GM23338 (cell line): ENCODE data around the gene CDCA5.

Source experiments
- CREB1 ChIP-seq: fragments of 250-450 bp; sonication (Bioruptor Pico); IDR thresholded peaks from 2 replicates; pipeline ENCODE4 v1.5.0; 2020; ENCODE audit warnings: low read depth, mild to moderate bottlenecking, moderate library complexity
- EZH2 ChIP-seq: fragments of 200-600 bp; sonication (generic); IDR thresholded peaks from one replicate; pipeline ENCODE4 v1.8.0; 2017; ENCODE audit warnings: antibody characterized with exemption, mild to moderate bottlenecking, low read depth; ENCODE audit not compliant: unreplicated experiment
- EZH2phosphoT487 ChIP-seq: fragments of 200-600 bp; sonication (generic); IDR thresholded peaks from one replicate; pipeline ENCODE4 v1.8.1; 2018; ENCODE audit warnings: antibody characterized with exemption; ENCODE audit not compliant: unreplicated experiment
- JUNB ChIP-seq: IDR thresholded peaks from one replicate; pipeline ENCODE4 v1.6.1; 2016; ENCODE audit warnings: antibody characterized with exemption; ENCODE audit not compliant: unreplicated experiment
- NANOG ChIP-seq: IDR thresholded peaks from 2 replicates; pipeline ENCODE4 v1.6.1; 2016; ENCODE audit warnings: antibody characterized with exemption, borderline replicate concordance
- POLR2AphosphoS5 ChIP-seq: IDR thresholded peaks from 2 replicates; pipeline ENCODE4 v1.6.1; 2016; ENCODE audit warnings: antibody characterized with exemption, low read depth
- STAT1 ChIP-seq: IDR thresholded peaks from one replicate; pipeline ENCODE4 v1.6.1; 2016; ENCODE audit warnings: antibody characterized with exemption; ENCODE audit not compliant: unreplicated experiment
- ZNF114 ChIP-seq: fragments of 250-450 bp; sonication (Bioruptor Pico); IDR thresholded peaks from 2 replicates; pipeline ENCODE4 v1.5.0; 2020; ENCODE audit warnings: mild to moderate bottlenecking, moderate library complexity
- TF ChIP-seq, protein P1 (sequence below), 2 experiments: fragments of 200-600 bp in 1 of 2; sonication (generic) in 1 of 2; conservative IDR thresholded peaks; 2 replicates each; pipeline versions ENCODE4 v1.5.1 to v1.6.1; 2016 to 2017; ENCODE audit warnings: antibody characterized with exemption in 2 of 2, low read depth in 2 of 2, mild to moderate bottlenecking in 2 of 2, moderate library complexity in 1 of 2
- TF ChIP-seq, protein P2 (sequence below): IDR thresholded peaks from one replicate; pipeline ENCODE4 v1.6.1; 2018; ENCODE audit warnings: antibody characterized with exemption; ENCODE audit not compliant: unreplicated experiment
- TF ChIP-seq, protein P3 (sequence below): fragments of 250-450 bp; sonication (Bioruptor Pico); IDR thresholded peaks from 2 replicates; pipeline ENCODE4 v1.5.0; 2020; ENCODE audit warnings: mild to moderate bottlenecking, moderate library complexity
- TF ChIP-seq, protein P4 (sequence below): IDR thresholded peaks from 2 replicates; pipeline ENCODE4 v1.6.1; 2016; ENCODE audit warnings: antibody characterized with exemption

DNA sequence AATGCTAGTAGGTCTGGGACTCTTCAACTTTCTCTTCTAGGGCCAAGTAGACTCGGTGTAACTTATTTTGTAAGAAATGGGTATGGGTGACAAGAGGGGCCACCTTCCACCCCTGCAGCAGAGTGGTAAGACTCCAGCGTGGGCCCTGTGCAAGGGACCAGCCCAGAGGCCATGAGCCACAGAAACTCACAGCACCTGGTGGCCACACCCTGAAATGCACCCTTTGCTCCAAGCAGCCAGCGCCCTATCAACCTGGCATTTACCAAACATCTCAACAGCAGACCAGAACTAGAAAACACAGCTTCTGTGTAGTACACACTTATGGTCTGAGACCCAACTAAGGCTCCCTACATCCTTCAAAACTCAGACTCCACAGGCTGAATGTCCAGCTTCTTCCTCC, 5.7 kb downstream of the CDCA5 start:
- TF ChIP-seq, protein P1, sequence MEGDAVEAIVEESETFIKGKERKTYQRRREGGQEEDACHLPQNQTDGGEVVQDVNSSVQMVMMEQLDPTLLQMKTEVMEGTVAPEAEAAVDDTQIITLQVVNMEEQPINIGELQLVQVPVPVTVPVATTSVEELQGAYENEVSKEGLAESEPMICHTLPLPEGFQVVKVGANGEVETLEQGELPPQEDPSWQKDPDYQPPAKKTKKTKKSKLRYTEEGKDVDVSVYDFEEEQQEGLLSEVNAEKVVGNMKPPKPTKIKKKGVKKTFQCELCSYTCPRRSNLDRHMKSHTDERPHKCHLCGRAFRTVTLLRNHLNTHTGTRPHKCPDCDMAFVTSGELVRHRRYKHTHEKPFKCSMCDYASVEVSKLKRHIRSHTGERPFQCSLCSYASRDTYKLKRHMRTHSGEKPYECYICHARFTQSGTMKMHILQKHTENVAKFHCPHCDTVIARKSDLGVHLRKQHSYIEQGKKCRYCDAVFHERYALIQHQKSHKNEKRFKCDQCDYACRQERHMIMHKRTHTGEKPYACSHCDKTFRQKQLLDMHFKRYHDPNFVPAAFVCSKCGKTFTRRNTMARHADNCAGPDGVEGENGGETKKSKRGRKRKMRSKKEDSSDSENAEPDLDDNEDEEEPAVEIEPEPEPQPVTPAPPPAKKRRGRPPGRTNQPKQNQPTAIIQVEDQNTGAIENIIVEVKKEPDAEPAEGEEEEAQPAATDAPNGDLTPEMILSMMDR (conservative IDR thresholded peaks at IDR 0.05; ENCODE audit: low read depth in 2 of 2), result peak; percentile 63 to 66
- TF ChIP-seq, protein P2, sequence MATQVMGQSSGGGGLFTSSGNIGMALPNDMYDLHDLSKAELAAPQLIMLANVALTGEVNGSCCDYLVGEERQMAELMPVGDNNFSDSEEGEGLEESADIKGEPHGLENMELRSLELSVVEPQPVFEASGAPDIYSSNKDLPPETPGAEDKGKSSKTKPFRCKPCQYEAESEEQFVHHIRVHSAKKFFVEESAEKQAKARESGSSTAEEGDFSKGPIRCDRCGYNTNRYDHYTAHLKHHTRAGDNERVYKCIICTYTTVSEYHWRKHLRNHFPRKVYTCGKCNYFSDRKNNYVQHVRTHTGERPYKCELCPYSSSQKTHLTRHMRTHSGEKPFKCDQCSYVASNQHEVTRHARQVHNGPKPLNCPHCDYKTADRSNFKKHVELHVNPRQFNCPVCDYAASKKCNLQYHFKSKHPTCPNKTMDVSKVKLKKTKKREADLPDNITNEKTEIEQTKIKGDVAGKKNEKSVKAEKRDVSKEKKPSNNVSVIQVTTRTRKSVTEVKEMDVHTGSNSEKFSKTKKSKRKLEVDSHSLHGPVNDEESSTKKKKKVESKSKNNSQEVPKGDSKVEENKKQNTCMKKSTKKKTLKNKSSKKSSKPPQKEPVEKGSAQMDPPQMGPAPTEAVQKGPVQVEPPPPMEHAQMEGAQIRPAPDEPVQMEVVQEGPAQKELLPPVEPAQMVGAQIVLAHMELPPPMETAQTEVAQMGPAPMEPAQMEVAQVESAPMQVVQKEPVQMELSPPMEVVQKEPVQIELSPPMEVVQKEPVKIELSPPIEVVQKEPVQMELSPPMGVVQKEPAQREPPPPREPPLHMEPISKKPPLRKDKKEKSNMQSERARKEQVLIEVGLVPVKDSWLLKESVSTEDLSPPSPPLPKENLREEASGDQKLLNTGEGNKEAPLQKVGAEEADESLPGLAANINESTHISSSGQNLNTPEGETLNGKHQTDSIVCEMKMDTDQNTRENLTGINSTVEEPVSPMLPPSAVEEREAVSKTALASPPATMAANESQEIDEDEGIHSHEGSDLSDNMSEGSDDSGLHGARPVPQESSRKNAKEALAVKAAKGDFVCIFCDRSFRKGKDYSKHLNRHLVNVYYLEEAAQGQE, result no peak
- TF ChIP-seq CREB1 (CRISPR knock-in tag) (no peak), ZNF114 (CRISPR knock-in tag) (no peak), POLR2AphosphoS5 (no peak), EZH2phosphoT487 (no peak), EZH2 (no peak), NANOG (no peak), JUNB (no peak), STAT1 (no peak)
- TF ChIP-seq, protein P3, sequence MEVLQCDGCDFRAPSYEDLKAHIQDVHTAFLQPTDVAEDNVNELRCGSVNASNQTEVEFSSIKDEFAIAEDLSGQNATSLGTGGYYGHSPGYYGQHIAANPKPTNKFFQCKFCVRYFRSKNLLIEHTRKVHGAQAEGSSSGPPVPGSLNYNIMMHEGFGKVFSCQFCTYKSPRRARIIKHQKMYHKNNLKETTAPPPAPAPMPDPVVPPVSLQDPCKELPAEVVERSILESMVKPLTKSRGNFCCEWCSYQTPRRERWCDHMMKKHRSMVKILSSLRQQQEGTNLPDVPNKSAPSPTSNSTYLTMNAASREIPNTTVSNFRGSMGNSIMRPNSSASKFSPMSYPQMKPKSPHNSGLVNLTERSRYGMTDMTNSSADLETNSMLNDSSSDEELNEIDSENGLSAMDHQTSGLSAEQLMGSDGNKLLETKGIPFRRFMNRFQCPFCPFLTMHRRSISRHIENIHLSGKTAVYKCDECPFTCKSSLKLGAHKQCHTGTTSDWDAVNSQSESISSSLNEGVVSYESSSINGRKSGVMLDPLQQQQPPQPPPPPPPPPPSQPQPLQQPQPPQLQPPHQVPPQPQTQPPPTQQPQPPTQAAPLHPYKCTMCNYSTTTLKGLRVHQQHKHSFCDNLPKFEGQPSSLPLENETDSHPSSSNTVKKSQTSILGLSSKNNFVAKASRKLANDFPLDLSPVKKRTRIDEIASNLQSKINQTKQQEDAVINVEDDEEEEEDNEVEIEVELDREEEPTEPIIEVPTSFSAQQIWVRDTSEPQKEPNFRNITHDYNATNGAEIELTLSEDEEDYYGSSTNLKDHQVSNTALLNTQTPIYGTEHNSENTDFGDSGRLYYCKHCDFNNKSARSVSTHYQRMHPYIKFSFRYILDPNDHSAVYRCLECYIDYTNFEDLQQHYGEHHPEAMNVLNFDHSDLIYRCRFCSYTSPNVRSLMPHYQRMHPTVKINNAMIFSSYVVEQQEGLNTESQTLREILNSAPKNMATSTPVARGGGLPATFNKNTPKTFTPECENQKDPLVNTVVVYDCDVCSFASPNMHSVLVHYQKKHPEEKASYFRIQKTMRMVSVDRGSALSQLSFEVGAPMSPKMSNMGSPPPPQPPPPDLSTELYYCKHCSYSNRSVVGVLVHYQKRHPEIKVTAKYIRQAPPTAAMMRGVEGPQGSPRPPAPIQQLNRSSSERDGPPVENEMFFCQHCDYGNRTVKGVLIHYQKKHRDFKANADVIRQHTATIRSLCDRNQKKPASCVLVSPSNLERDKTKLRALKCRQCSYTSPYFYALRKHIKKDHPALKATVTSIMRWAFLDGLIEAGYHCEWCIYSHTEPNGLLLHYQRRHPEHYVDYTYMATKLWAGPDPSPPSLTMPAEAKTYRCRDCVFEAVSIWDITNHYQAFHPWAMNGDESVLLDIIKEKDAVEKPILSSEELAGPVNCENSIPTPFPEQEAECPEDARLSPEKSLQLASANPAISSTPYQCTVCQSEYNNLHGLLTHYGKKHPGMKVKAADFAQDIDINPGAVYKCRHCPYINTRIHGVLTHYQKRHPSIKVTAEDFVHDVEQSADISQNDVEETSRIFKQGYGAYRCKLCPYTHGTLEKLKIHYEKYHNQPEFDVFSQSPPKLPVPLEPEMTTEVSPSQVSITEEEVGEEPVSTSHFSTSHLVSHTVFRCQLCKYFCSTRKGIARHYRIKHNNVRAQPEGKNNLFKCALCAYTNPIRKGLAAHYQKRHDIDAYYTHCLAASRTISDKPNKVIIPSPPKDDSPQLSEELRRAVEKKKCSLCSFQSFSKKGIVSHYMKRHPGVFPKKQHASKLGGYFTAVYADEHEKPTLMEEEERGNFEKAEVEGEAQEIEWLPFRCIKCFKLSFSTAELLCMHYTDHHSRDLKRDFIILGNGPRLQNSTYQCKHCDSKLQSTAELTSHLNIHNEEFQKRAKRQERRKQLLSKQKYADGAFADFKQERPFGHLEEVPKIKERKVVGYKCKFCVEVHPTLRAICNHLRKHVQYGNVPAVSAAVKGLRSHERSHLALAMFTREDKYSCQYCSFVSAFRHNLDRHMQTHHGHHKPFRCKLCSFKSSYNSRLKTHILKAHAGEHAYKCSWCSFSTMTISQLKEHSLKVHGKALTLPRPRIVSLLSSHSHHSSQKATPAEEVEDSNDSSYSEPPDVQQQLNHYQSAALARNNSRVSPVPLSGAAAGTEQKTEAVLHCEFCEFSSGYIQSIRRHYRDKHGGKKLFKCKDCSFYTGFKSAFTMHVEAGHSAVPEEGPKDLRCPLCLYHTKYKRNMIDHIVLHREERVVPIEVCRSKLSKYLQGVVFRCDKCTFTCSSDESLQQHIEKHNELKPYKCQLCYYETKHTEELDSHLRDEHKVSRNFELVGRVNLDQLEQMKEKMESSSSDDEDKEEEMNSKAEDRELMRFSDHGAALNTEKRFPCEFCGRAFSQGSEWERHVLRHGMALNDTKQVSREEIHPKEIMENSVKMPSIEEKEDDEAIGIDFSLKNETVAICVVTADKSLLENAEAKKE (CRISPR knock-in tag), result no peak
- TF ChIP-seq, protein P4, sequence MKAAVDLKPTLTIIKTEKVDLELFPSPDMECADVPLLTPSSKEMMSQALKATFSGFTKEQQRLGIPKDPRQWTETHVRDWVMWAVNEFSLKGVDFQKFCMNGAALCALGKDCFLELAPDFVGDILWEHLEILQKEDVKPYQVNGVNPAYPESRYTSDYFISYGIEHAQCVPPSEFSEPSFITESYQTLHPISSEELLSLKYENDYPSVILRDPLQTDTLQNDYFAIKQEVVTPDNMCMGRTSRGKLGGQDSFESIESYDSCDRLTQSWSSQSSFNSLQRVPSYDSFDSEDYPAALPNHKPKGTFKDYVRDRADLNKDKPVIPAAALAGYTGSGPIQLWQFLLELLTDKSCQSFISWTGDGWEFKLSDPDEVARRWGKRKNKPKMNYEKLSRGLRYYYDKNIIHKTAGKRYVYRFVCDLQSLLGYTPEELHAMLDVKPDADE, result no peak
